Measurements from ENCODE around the gene NPIPB13. TPM values are rescaled to one million over a fixed set of nuclear protein-coding genes. Genes with fewer than 3 reads are reported as not detected.
A peak's percentile ranks its signal among the peaks of the same experiment; 100 is the strongest.
"Not testable (repeated sequence)": the region's sequence is repeated elsewhere in the genome, so short reads cannot be mapped to it uniquely, and the experiment has no call there.

NPIPB13 gene
- 10.0 and 22.9 TPM in 2 replicates for total RNA-seq
- long read RNA-seq, partial matches to known transcripts = 0 of 1 reads
- long read RNA-seq, other reads (novel, unspliced or antisense) = 1 of 1 reads

DNA sequence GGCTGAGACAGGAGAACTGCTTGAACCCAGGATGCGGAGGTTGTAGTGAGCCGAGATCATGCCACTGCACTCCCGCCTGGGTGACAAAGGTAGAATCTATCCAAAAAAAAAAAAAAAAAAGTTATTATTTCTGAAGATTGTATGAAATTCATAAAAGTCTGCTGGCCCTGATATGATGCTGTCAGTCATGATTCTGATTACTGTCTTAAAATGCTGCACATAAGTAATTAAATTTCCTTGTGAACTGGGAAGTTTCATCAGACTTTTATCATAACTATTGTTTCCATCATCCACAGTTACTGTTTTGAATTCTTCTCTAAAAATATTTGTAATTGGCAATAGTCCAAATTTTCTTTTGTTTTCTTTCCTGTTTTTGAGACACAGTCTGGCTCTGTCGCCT, at the start of gene NPIPB13:
Gene NPIPB13 (minus strand): TSS at position 101 of the 400 bp plus-strand sequence. CDS start 2,906 bp downstream, outside the sequence.
- H3K9me3 Mint-ChIP-seq (ENCODE audit: unreplicated experiment); H3K27ac Mint-ChIP-seq (ENCODE audit: unreplicated experiment); H3K27me3 Mint-ChIP-seq (ENCODE audit: unreplicated experiment); H3K36me3 Mint-ChIP-seq (ENCODE audit: unreplicated experiment); DNase-seq (ENCODE audit: extremely low spot score, unreplicated experiment); H3K4me1 Mint-ChIP-seq (ENCODE audit: unreplicated experiment); H3K4me3 Mint-ChIP-seq (ENCODE audit: unreplicated experiment): not testable (repeated sequence)

DNA sequence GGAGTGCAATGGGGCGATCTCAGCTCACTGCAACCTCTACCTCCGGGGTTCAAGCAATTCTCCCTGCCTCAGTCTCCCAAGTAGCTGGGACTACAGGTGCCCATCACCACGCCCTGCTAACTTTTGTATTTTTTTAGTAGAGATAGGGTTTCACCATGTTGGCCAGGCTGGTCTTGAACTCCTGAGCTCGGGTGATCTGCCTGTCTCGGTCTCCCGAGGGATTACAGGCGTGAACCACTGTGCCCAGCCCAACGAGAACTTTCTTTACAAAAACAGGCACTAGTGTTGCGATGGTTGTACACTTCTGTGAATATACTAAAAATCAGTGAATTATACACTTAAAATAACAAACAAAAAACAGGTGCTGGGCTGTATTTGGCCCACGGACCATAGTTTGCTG, 34.1 kb upstream of the NPIPB13 start:
- H3K36me3 Mint-ChIP-seq (ENCODE audit: unreplicated experiment); H3K27me3 Mint-ChIP-seq (ENCODE audit: unreplicated experiment); H3K9me3 Mint-ChIP-seq (ENCODE audit: unreplicated experiment); H3K27ac Mint-ChIP-seq (ENCODE audit: unreplicated experiment); H3K4me1 Mint-ChIP-seq (ENCODE audit: unreplicated experiment); DNase-seq (ENCODE audit: extremely low spot score, unreplicated experiment); H3K4me3 Mint-ChIP-seq (ENCODE audit: unreplicated experiment): not testable (repeated sequence)

DNA sequence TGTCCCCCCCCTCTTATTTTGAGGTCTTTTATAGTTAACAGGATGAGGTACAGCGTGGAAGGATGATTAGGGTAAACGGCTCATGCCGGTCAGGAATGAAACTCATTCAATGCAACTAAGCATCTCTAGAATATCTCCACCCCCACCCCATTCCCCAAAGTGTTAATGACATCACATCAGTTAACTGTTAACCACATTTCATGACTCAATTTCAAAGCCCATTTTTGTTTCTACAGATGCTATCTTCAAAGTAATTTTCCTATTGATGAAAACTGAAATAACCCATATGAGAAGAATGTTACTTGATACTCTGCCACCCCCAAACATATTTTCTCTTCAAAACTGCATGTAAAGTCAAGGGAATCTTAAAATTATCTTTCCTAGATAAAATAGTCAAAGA, 30.2 kb upstream of the NPIPB13 start:
- not testable (repeated sequence) for DNase-seq (ENCODE audit: extremely low spot score, unreplicated experiment); H3K27ac Mint-ChIP-seq (ENCODE audit: unreplicated experiment); H3K9me3 Mint-ChIP-seq (ENCODE audit: unreplicated experiment); H3K36me3 Mint-ChIP-seq (ENCODE audit: unreplicated experiment); H3K4me1 Mint-ChIP-seq (ENCODE audit: unreplicated experiment); H3K4me3 Mint-ChIP-seq (ENCODE audit: unreplicated experiment); H3K27me3 Mint-ChIP-seq (ENCODE audit: unreplicated experiment)

- H3K4me3 Mint-ChIP-seq (ENCODE audit: unreplicated experiment); H3K36me3 Mint-ChIP-seq (ENCODE audit: unreplicated experiment); H3K27me3 Mint-ChIP-seq (ENCODE audit: unreplicated experiment); H3K9me3 Mint-ChIP-seq (ENCODE audit: unreplicated experiment); H3K4me1 Mint-ChIP-seq (ENCODE audit: unreplicated experiment); H3K27ac Mint-ChIP-seq (ENCODE audit: unreplicated experiment): not testable (repeated sequence)
- peak; percentile 62 for DNase-seq (ENCODE audit: extremely low spot score, unreplicated experiment)
These were observed 31.2 kb downstream of the NPIPB13 start for GRCh38 chr16:30217082-30217481.

DNA sequence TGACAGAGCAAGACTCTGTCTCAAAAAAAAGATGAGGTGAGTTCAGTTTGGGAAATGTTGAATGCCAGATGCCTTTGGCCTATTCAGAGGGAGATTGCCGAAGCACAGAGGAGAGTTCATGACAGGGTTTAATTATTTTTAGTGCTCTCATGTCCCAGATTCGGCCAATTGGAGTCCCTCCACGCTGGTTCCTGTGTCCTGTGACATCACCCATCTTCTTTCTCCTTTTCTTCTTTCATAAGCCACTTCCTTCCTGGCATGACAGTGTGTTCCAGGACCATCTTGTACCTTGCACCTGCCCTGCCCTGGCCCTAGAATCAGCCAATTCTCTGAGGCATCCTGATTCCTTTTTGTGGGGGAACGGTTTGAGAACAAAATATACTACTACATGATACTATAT, 36.9 kb downstream of the NPIPB13 start:
- H3K9me3 Mint-ChIP-seq (ENCODE audit: unreplicated experiment); H3K27me3 Mint-ChIP-seq (ENCODE audit: unreplicated experiment); DNase-seq (ENCODE audit: extremely low spot score, unreplicated experiment); H3K36me3 Mint-ChIP-seq (ENCODE audit: unreplicated experiment); H3K4me3 Mint-ChIP-seq (ENCODE audit: unreplicated experiment); H3K27ac Mint-ChIP-seq (ENCODE audit: unreplicated experiment); H3K4me1 Mint-ChIP-seq (ENCODE audit: unreplicated experiment): not testable (repeated sequence)

DNA sequence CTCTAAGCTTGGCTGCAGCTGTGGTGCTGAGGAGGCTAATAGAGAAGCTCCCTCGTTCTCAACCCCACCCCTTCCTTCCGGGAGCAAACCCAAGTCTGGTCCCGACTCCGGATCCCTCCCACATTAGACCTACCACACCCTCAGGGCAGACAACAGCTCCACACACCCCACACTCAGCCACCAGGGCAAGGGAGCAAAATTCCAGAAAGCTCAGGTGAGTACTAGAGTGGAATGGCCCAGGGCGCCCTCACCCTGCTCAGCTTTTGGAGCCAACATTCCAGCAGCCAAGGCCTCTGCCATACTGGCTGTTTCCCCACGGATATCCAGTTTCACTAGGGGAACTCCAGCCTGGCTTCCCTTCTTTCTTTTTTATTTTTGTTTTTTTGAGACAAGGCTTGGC, 39.2 kb downstream of the NPIPB13 start:
- not testable (repeated sequence) for H3K27me3 Mint-ChIP-seq (ENCODE audit: unreplicated experiment); H3K27ac Mint-ChIP-seq (ENCODE audit: unreplicated experiment); H3K36me3 Mint-ChIP-seq (ENCODE audit: unreplicated experiment); H3K4me3 Mint-ChIP-seq (ENCODE audit: unreplicated experiment); H3K4me1 Mint-ChIP-seq (ENCODE audit: unreplicated experiment); H3K9me3 Mint-ChIP-seq (ENCODE audit: unreplicated experiment); DNase-seq (ENCODE audit: extremely low spot score, unreplicated experiment)

- not testable (repeated sequence) for H3K4me1 Mint-ChIP-seq (ENCODE audit: unreplicated experiment); H3K27me3 Mint-ChIP-seq (ENCODE audit: unreplicated experiment); H3K9me3 Mint-ChIP-seq (ENCODE audit: unreplicated experiment); H3K27ac Mint-ChIP-seq (ENCODE audit: unreplicated experiment); H3K36me3 Mint-ChIP-seq (ENCODE audit: unreplicated experiment); H3K4me3 Mint-ChIP-seq (ENCODE audit: unreplicated experiment)
- DNase-seq (ENCODE audit: extremely low spot score, unreplicated experiment) = peak; percentile 62
These were observed 41.1 kb downstream of the NPIPB13 start for GRCh38 chr16:30207063-30207704.

- not testable (repeated sequence) for H3K27ac Mint-ChIP-seq (ENCODE audit: unreplicated experiment); H3K4me1 Mint-ChIP-seq (ENCODE audit: unreplicated experiment); H3K9me3 Mint-ChIP-seq (ENCODE audit: unreplicated experiment); DNase-seq (ENCODE audit: extremely low spot score, unreplicated experiment); H3K27me3 Mint-ChIP-seq (ENCODE audit: unreplicated experiment); H3K4me3 Mint-ChIP-seq (ENCODE audit: unreplicated experiment); H3K36me3 Mint-ChIP-seq (ENCODE audit: unreplicated experiment)
These were observed 42.0 kb downstream of the NPIPB13 start for GRCh38 chr16:30206252-30206651.

DNA sequence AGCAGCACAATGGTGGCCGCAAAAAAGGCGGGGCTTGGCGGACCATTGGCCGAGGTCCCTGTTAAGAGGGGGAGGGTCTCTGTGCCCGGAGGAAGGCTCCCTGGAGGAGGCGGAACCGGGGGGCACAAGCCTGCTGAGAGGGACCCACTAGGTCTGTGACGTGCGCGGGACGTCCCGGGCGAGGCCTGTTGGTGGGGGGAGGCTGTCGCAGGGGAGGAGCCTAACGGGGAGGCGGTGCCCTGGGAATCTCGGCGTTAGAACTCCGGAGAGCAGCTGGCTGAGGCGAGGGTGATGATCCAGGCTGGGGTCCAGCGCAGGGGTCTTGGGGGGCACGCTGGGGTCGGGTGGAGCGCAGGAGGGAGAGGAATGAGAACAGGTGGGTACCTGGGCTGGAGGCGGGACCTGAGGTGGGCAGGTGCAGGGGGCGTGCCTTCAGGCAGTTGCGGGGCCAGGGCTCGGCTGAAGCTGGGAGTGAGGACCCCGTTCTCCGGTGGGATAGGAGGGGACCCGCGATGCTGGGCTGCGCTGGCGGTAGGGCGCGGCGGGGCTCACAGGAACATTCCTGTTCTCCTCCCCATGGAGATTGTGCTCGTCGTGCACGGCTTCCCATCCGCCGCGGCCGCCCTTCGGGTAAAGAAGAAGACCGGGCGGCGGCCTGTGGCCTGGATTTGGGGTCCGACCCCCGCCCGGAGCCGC, 42.6 kb downstream of the NPIPB13 start:
- H3K27me3 Mint-ChIP-seq (ENCODE audit: unreplicated experiment); H3K36me3 Mint-ChIP-seq (ENCODE audit: unreplicated experiment); H3K27ac Mint-ChIP-seq (ENCODE audit: unreplicated experiment); H3K4me3 Mint-ChIP-seq (ENCODE audit: unreplicated experiment); H3K9me3 Mint-ChIP-seq (ENCODE audit: unreplicated experiment); H3K4me1 Mint-ChIP-seq (ENCODE audit: unreplicated experiment): not testable (repeated sequence)
- DNase-seq (ENCODE audit: extremely low spot score, unreplicated experiment) = peak; percentile 77

DNA sequence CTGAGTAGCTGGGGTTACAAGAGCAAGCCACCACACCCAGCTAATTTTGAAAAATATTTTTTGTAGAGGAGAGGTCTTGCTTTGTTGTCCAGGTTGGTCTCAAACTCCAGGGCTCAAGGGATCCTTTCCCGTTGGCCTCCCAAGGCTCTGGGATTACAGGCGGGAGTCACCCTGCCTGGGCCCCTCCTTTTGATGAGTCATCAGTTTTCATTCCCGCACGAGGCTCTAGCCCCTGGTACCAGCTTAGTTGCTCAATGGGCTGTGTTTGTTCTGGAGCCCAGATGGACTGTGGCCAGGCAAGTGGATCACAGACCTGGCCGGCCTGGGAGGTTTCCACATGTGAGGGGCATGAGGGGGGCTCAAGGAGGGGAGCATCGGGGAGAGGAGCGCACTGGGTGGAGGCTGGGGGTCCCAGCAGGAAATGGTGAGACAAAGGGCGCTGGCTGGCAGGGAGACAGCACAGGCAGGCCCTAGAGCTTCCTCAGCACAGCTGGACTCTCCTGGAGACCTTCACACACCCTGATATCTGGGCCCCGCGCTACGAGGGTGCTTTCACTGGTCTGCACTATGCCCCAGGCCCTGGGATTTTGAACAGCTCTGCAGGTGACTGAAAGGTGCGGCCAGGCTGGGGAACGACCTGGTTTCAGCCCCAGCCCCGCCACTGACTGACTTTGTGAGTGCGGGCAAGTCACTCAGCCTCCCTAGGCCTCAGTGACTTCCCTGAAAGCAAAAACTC, 48.5 kb downstream of the NPIPB13 start:
- not testable (repeated sequence) for H3K27ac Mint-ChIP-seq (ENCODE audit: unreplicated experiment); H3K4me1 Mint-ChIP-seq (ENCODE audit: unreplicated experiment); DNase-seq (ENCODE audit: extremely low spot score, unreplicated experiment); H3K27me3 Mint-ChIP-seq (ENCODE audit: unreplicated experiment); H3K36me3 Mint-ChIP-seq (ENCODE audit: unreplicated experiment); H3K9me3 Mint-ChIP-seq (ENCODE audit: unreplicated experiment); H3K4me3 Mint-ChIP-seq (ENCODE audit: unreplicated experiment)

DNA sequence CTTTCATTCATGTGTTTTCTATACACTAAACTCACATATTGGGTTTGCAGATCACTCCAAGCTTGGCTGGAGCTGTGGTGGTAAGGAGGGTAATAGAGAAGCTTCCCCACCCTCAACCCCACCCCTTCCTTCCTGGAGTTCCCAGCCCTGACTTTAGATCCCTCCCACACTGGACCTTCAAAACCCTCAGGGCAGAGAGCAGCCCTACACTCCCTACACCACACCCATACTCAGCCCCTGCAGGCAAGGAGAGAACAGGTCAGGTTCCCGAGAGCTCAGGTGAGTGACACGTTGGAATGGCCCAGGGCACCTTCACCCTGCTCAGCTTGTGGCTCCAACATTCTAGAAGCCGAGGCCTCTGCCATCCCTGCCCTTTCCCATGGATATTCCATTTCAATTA, 49.2 kb downstream of the NPIPB13 start, which contains the start of gene SULT1A3:
Gene SULT1A3 (plus strand): TSS at position 207 of the 400 bp plus-strand sequence. CDS start 1,474 bp downstream, outside the sequence.
- not testable (repeated sequence) for DNase-seq (ENCODE audit: extremely low spot score, unreplicated experiment); H3K4me1 Mint-ChIP-seq (ENCODE audit: unreplicated experiment); H3K4me3 Mint-ChIP-seq (ENCODE audit: unreplicated experiment); H3K27me3 Mint-ChIP-seq (ENCODE audit: unreplicated experiment); H3K36me3 Mint-ChIP-seq (ENCODE audit: unreplicated experiment); H3K9me3 Mint-ChIP-seq (ENCODE audit: unreplicated experiment); H3K27ac Mint-ChIP-seq (ENCODE audit: unreplicated experiment)
